Raji (cell line): ENCODE results near the gene CD93.

Source experiments
- POLR2A ChIP-seq: IDR thresholded peaks from 2 replicates; pipeline ENCODE4 v1.6.1; 2011; ENCODE audit warnings: low read depth, low read length, control low read depth; ENCODE audit not compliant: insufficient read depth

The CD93 gene

DNA sequence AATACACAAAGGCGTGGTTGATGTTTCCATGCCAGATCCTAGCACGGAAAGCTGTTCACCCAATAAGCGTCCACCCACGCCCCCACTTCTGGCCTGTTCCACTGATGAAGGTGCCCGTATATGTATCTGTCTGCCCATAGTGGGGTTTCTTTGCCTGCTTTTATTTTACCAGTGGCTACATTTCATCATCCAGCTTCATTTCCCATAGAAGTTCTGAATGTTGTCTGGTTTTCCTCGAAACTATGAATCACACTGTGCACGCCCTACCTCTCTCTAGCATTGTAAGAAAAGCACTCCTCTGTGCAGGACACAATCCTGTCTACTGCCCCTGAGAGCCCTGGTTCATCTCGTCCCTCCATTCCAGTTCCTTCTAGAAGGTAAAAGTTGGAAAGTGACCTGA is 8.8 kb upstream of the CD93 start:
- no peak for TF ChIP-seq POLR2A

DNA sequence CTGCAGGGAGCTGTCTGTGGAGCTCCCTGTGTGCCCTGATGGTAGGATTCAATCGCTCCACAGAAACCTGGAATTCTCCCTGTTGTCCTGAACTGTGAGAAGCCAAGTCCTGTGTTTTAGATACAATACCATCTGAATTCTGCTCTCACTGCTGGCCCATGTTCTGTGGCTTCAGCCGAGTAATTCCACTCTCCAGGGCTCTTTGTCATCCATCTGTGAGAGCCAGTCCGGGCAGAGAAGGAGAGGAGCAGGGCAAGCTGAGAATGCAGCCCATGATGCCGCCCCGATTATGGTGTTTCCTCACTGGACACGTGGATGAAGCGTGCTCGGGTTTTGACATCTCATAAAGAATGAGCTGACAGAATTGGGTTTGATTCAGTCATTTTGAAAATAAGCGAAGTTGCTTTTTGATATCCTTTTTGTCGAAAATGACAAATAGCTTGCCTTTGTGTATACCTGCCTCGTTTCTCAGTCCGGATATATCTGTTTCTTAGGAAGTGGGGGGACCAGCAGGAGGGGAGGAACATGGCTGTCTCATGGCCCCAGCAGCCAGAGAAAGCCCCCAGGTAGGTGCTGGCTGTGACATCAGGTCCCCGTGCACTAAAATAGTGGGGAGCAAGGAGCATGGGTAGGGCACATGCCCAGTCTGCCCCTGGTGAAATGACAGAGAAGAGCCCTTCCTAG is 8.2 kb upstream of the CD93 start:
- no peak for TF ChIP-seq POLR2A

DNA sequence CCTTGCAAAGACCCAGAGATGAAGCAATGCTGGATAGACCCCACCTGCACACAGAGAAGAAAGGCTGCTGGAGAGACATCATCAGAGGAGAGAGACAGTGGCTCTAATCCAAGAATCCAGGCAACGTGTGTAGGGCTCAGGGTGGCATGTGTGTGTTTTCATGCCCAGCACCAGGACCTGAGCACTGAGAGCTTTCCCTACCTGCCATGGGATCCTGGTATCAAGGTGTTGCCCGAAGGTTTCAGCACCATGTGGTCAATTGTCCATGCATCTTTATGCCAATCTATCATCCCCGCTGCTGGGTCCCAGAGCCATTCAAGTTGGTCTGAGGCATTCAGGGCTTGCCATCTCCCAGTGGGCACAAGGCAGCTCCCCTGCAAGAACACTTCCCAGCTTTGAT is 7.5 kb upstream of the CD93 start:
- TF ChIP-seq POLR2A, result no peak

DNA sequence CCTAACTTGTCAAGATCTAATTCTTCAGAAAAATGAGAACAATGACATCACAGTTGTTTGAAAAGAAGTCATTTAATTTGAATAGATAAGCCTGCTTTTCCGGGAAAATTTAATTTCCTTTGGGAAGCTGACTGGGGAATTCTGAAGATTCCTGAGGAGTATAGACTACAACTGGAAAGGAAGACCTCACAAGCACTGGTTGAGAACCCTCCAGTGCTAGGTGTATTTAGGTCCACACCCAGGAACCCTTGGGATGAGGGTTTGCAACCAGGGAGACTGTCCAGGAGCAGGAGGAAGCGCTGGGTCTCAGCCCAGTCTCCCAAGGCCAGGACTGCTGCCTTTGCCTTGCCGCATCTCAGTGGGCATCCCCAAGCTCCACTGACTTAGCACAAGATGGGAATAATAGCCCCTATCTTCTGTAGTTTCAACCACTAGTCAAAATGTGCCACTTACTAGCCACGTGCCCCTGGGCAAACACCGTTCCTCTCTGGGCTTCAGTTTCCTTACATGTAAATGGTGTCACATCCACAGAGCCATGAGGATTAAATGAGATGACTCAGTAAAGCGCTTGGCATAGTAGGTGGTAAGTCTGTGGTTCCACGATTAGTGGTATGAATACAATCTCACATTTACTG is 6.9 kb upstream of the CD93 start:
- no peak for TF ChIP-seq POLR2A

DNA sequence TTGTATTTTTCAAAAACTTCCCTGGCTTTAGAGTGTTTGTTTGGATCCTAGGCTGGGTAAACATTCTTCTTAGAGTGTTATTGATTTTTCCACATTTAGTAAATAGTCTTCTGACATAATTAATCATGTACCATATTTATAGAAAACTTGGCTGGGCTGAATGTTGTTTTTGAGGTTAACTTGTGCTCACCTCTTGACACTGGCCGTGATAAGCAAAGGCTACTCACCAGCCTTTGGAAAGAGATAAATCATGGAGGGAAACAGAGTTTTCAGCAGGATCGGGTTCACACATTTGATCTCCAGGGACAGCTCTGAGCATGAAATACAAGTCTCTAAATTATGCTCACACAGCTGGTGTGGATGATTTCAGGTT is 6.2 kb upstream of the CD93 start:
- no peak for TF ChIP-seq POLR2A

DNA sequence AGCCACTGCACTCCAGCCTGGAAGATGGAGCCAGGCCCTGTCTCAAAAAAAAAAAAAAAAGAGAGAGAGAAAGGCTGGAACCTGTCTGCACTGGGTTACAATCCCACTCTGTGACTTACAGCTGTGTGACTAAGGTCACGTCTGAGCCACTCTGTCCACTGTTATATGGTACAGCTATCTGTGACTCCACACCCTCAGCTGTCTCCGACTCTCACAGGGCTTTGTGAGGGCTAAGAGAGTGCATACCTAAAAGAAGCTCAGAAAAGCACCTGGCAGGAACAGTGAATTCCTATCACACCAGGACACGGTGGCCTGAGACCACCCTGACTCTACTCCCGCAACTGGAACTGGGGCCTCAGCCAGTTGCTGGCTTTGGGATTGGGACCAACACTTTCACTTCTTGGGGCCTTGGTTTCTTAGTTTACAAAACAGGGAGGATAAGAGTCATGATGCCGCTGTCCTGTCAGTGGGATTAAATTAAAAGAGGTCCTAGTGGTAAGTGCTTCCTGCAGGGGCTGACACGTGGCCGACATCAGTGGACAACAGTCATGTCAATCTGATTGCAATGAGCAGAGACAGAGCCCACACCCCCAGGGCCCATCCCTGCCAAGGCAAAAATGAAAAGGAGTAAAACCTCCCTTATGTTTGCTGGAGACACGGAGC is 5.7 kb upstream of the CD93 start:
- TF ChIP-seq POLR2A, result no peak

DNA sequence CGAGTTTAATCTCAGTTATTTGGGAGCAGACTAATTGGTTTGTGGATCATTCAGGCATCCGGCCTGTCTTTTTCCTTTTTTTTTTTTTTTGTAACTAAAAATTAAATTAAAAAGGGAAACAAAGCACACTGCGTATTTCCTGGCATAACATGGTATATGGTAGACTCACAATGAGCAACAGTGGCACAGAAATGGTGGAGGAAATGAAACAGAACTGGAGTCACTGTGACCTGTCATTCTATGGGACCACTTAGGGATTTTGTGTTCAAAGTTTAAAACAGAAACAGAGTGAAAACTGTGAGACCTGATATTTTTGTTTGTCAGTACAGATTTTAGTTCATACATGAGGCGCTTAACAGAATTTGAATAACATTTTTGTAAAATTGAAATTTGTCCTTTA is 4.8 kb upstream of the CD93 start:
- no peak for TF ChIP-seq POLR2A

DNA sequence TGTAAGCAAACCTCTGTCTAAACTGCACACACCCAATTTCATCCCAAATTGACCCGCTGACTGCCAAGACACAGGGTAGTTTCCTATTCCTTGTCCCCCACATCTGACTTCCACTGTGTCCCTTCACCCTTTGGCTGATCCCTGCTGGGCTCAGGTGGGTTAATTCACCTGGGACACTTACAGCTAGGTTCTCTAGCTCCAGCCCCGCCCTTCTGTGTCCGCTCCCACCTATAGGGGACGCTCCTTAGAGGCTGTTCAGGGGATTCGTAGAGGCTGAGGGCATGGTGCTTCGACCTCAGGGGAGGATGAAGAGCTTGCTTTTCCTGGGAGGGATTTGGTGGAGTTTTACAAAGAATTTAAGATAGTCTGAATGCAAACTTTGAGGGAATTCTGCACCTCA is 4.0 kb upstream of the CD93 start:
- no peak for TF ChIP-seq POLR2A

DNA sequence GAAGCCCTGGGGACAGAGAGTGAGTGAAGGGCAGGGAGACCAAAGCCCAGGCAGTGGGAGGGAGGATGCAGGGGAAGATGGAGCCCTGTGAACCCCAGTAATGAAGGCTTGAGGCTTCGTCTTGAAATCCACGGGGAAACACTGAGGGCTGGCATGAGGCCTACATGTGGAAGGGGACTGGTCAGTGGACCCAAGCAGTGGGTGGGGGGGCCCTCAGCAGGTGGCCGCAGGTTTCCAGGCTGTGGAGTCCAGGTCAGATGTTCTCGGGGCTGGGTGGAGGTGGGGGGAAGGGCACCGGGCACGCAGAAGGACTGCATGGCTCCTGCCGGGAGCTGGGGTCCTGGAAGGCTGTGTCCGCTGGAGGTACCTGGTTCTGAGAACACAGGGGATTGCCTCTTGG is 2.7 kb upstream of the CD93 start:
- no peak for TF ChIP-seq POLR2A

DNA sequence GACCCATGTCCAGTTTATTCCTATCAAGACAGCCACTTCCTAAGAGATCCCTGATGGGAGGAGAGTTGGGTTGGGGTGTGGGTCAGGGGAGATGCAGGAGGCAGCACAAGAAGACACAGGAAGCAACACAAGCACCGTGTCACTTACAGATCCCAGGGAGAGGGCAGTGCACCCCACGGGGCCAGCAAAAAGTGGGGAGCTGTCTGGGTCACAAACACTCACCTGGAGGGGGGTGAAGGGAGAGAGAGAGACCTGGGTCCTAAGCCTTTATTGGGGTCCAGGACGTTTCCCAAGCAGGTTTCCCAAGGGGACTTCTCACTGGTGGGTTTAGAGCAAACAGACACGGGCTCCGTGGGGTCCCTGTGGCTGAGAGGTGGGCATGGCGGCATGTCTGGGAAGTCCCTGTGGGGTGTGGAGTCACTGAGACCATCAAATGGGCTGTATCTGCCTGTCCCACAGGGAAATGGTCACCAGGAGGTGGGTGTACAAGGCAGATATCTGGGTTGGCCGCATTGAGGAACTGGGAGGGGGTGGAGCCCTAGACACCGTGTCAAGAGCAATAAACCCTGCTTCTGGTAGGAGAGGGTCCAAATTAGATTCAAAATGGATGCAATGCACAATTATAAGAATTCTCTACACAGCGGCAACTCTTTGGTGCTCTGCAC is 1.6 kb upstream of the CD93 start:
- TF ChIP-seq POLR2A, result no peak

DNA sequence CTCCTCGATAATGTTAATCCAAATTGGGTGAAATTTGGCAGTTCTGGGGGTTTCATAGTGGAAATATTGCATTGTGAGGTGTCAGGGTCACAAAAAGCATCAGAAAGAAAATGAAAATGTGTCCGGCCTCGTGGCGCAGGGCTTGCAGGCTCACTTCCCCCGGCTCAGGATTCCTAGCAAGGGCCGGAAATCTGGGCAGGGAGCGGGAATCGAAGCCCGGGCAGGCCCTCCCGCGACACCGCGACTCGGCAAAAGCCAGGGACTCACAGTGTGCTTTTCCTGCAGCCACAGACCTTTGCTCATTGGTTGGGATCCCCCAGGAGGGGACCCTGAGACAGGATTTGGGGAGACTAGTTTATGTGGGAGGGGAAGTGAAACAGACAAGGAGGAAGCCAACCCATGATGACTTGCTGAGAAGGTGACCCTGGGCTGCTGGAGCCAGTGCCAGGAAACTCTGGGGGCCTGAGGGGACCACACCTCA is 847 bp upstream of the CD93 start:
- no peak for TF ChIP-seq POLR2A

DNA sequence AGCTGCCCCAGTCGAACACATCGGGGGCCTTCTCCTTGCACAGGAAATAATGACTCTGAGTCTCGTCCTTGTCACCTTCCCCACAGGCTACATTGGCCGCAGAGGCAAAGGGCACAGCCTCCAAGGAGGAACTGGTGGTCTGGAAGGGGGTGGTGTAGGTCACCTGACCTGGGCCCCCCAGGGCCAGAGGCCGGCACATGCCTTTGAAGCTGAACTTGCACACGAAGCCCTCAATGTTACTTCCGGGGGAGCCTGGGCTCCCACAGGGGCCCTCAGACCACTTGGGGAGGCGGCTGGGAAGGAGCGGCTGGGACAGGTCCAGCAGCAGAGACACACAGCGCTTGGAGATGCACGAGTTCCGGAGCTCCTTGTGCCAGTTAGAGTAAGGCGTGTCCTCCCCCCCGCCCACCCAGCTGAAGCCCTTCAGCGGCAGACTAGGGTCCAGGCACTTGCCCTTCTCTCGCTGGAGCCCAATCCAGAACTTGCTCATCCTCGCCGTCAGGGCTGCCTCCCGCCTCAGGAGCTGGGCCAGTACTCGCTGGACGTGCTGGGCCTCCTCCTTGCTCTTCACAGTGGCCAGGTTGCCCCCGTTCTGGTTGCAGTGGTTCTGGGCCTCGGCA is 578 bp downstream of the CD93 start:
- no peak for TF ChIP-seq POLR2A

DNA sequence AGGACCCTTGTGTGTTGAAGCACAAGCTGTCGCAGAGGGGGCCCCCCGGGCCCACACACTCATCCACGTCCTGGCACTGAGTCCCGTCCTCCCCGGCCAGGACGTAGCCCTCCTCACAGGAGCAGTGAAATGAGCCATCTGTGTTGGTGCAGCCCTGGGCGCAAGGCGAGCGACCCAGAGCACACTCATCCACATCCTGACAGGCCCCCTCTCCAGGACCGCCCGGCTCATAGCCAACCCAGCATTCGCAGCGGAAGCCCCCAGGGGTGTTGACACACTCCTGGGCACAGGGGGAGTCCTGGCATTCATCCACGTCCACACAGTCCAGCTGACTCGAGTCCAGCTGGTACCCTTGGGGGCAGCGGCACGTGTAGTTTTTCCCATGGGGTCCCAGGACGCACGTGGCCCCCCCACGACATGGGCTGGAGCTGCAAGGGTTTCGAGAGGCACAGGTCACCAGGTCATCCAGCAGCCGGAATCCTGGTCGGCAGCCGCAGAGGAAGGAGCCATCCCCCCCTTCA is 1.2 kb downstream of the CD93 start:
- TF ChIP-seq POLR2A, result no peak

DNA sequence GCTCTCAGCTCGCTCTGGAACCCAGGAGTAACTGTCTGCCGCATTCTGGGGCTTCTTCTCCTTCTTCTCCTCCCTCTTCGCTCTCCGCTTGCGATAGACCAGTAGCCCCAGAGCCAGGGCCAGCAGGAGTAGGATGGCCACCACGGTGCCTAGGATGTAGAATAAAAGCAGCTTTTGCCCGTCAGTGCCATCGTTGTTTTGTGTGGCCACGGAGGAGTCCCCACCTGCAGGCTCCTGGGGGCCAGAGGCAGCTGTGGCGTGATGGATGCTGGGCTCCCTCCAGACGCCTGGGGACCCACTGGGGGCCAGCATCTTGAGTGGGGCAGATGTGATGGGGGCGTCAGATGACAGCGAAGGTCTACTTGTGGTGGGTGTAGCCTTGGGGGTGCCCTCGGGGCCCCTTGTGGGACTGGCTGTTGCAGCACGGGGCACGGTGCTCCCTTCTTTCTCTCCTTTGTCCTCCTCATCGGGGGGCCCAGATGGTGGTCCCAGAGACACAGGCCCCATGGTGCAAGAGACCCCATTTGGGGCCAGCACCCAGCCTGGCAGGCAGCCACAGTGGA is 1.8 kb downstream of the CD93 start:
- TF ChIP-seq POLR2A, result no peak
